CD4-positive, alpha-beta T cell (primary cell): ENCODE data around the gene AFF3. TPM values are rescaled to one million over a fixed set of nuclear protein-coding genes. Genes with fewer than 3 reads are reported as not detected.

Experiments used
- ATAC-seq: fragments of 200-7000 bp; cut with Tn5 transposase; one replicate; pipeline ENCODE4 v1.10.0; 2022; ENCODE audit warnings: mild to moderate bottlenecking; ENCODE audit not compliant: poor library complexity
- CTCF ChIA-PET: fragments of 350-600 bp; sonication (Branson Sonifier 250); formaldehyde crosslinking; loops from one replicate; lab custom pipeline; 2021; ENCODE audit warnings: antibody characterized with exemption, inconsistent platforms; lab: Charles Lee
- POLR2A ChIA-PET: fragments of 350-600 bp; sonication (Branson Sonifier 250); formaldehyde crosslinking; loops from one replicate; lab custom pipeline; 2021; ENCODE audit warnings: antibody characterized with exemption, inconsistent platforms; lab: Charles Lee
- DNase-seq, 14 experiments: peaks; one replicate each; pipeline ENCODE4 v3.0.0-alpha.2; 2013 to 2020; ENCODE audit warnings: mixed read lengths in 2 of 14
- H3K27ac ChIP-seq, 2 donors: one replicate each; pipeline versions ENCODE4 v1.5.1 to v1.7.0; 2013; ENCODE audit warnings: low read length in 2 of 2, low read depth in 1 of 2, mild to moderate bottlenecking in 1 of 2
- H3K27me3 ChIP-seq, 2 experiments: 1 replicate in 1 of 2; 2 replicates in 1 of 2; pipeline versions ENCODE4 v1.6.1 to v1.7.0; 2013; ENCODE audit warnings: low read length in 2 of 2, control low read depth in 1 of 2, mild to moderate bottlenecking in 1 of 2, moderate library complexity in 1 of 2; ENCODE audit not compliant: insufficient read depth in 2 of 2, control insufficient read depth in 1 of 2
- H3K36me3 ChIP-seq: one replicate; pipeline ENCODE4 v1.6.1; 2013; ENCODE audit warnings: low read length, control low read depth; ENCODE audit not compliant: insufficient read depth
- H3K4me1 ChIP-seq: one replicate; pipeline ENCODE4 v1.6.1; 2013; ENCODE audit warnings: low read length, control low read depth; ENCODE audit not compliant: insufficient read depth
- H3K4me3 ChIP-seq: one replicate; pipeline ENCODE4 v1.5.1; 2013; ENCODE audit warnings: mild to moderate bottlenecking, low read length, moderate library complexity
- H3K9me3 ChIP-seq, 2 experiments: 1 replicate in 1 of 2; 2 replicates in 1 of 2; pipeline versions ENCODE4 v1.6.1 to v1.7.0; 2013; ENCODE audit warnings: low read length in 2 of 2, mild to moderate bottlenecking in 2 of 2, control low read depth in 1 of 2, moderate library complexity in 1 of 2; ENCODE audit not compliant: control insufficient read depth in 1 of 2, insufficient read depth in 1 of 2
- H3K27ac Mint-ChIP-seq: one replicate; pipeline ENCODE4 v1.8.0; 2020; ENCODE audit warnings: mixed read lengths
- H3K27me3 Mint-ChIP-seq: one replicate; pipeline ENCODE4 v1.8.0; 2021; ENCODE audit warnings: mixed read lengths
- H3K36me3 Mint-ChIP-seq: one replicate; pipeline ENCODE4 v1.8.0; 2021; ENCODE audit warnings: low read depth, mixed read lengths
- H3K4me1 Mint-ChIP-seq: one replicate; pipeline ENCODE4 v1.8.0; 2021; ENCODE audit warnings: low read depth, mixed read lengths
- H3K4me3 Mint-ChIP-seq: one replicate; pipeline ENCODE4 v1.8.0; 2020; ENCODE audit warnings: mild to moderate bottlenecking, mixed read lengths
- H3K9me3 Mint-ChIP-seq: one replicate; pipeline ENCODE4 v1.8.0; 2020; ENCODE audit warnings: mixed read lengths
- CTCF ChIP-seq: fragments of 200-600 bp; IDR thresholded peaks from one replicate; pipeline ENCODE4 v1.8.0; 2022; ENCODE audit warnings: antibody characterized with exemption, mild to moderate bottlenecking
- intact Hi-C, 2 experiments: fragments of 100-400 bp; cut with DNase I in 1 of 2; cut with micrococcal nuclease in 1 of 2; formaldehyde crosslinking; loops; one replicate each; pipeline versions ENCODE4 v1.15.1 to v1.9.0; 2023 to 2025; cut with DNase I, micrococcal nuclease
- total RNA-seq, 174 experiments: library from RNA in 2 of 174; stranded (reverse) in 2 of 174; gene quantifications; one replicate each; pipeline ENCODE4 v1.2.3 and lab custom pipeline; 2021 to 2026

The AFF3 gene
- total RNA-seq, 2 experiments from 2014 or later, result 15.4 to 15.7 TPM

- DNase-seq (no peak), ATAC-seq (no peak)
- Histone ChIP-seq H3K4me3 (no peak overlapping the region), H3K36me3 (no peaks in the 10 kb centered on the region), H3K9me3 (no peaks in the 10 kb centered on the region), H3K27me3 (no peaks in the 10 kb centered on the region), H3K4me1 (no peaks in the 10 kb centered on the region), H3K27ac (no peak overlapping the region)
- Mint-ChIP-seq H3K4me3 (no peak overlapping the region), H3K4me1 (no peaks in the 10 kb centered on the region), H3K36me3 (no peaks in the 10 kb centered on the region), H3K27me3 (no peaks in the 10 kb centered on the region), H3K27ac (no peak overlapping the region), H3K9me3 (no peaks in the 10 kb centered on the region)
- CTCF ChIA-PET, result no interaction called here
- POLR2A ChIA-PET, result no interaction called here
- no peak for TF ChIP-seq CTCF
- intact Hi-C loops, result no loop called here
Observed at GRCh38 chr2:99956232-99957030, 186.0 kb downstream of the AFF3 start.

- CTCF ChIA-PET, result no interaction called here
- Histone ChIP-seq H3K9me3 (no peaks in the 10 kb centered on the region), H3K27me3 (no peaks in the 10 kb centered on the region), H3K4me3 (no peak overlapping the region), H3K36me3 (no peaks in the 10 kb centered on the region), H3K27ac (no peak overlapping the region), H3K4me1 (no peaks in the 10 kb centered on the region)
- DNase-seq, result no peak
- TF ChIP-seq CTCF, result no peak
- Mint-ChIP-seq H3K4me3 (no peak overlapping the region), H3K4me1 (no peaks in the 10 kb centered on the region), H3K27me3 (no peaks in the 10 kb centered on the region), H3K9me3 (no peaks in the 10 kb centered on the region), H3K36me3 (no peaks in the 10 kb centered on the region), H3K27ac (no peak overlapping the region)
- POLR2A ChIA-PET, result no interaction called here
- no peak for ATAC-seq
- intact Hi-C loops, result no loop called here
Observed at GRCh38 chr2:99953750-99954149, 188.6 kb downstream of the AFF3 start.

- no peak overlapping the region for H3K4me3 ChIP-seq
- ChIA-PET POLR2A (no interaction called here), CTCF (no interaction called here)
- no peaks in the 10 kb centered on the region for H3K36me3 ChIP-seq
- H3K27ac ChIP-seq, result no peak overlapping the region
- H3K4me1 ChIP-seq, result no peaks in the 10 kb centered on the region
- no peaks in the 10 kb centered on the region for H3K27me3 ChIP-seq
- Mint-ChIP-seq H3K27ac (no peak overlapping the region), H3K36me3 (no peaks in the 10 kb centered on the region), H3K27me3 (no peaks in the 10 kb centered on the region), H3K4me1 (no peaks in the 10 kb centered on the region), H3K9me3 (no peaks in the 10 kb centered on the region), H3K4me3 (no peak overlapping the region)
- TF ChIP-seq CTCF, result no peak
- ATAC-seq, result no peak
- H3K9me3 ChIP-seq, result no peaks in the 10 kb centered on the region
- intact Hi-C loops, result no loop called here
- no peak for DNase-seq
Observed at GRCh38 chr2:99949963-99950362, 192.4 kb downstream of the AFF3 start.
